Fibroblast of lung (primary cell): Measurements from ENCODE around the gene ETDB.
"Not testable (repeated sequence)": the region's sequence is repeated elsewhere in the genome, so short reads cannot be mapped to it uniquely, and the experiment has no call there.

Source experiments
- EZH2 ChIP-seq: IDR thresholded peaks from 2 replicates; pipeline ENCODE4 v1.5.1; 2012; ENCODE audit warnings: low read length, control low read depth, mild to moderate bottlenecking; ENCODE audit errors: missing control alignments
- TF ChIP-seq, protein P1 (sequence below), 2 donors: IDR thresholded peaks in 1 of 2; conservative IDR thresholded peaks in 1 of 2; 1 replicate in 1 of 2; 2 replicates in 1 of 2; pipeline ENCODE4 v1.5.1; 2011 to 2012; ENCODE audit warnings: low read length in 2 of 2, control low read depth in 1 of 2, inconsistent platforms in 1 of 2, low read depth in 1 of 2, mild to moderate bottlenecking in 1 of 2

DNA sequence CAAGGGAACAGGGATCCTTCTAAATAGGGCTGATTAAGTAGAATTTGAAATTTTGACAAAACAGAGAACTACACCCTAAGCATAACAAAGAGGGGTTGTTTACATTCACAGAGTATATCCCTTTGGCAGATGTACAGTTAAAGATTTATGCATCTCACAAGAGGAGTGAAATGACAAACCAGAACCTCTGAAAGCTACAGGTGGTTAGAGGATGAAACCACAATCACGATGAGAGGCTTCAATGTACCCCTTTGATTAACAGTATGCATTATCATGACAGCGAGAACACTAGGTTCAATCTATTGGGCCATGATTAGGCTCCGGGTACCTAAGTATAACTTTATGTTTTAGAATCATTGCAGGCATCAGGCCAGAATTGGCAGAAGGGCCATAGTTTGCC is 34.4 kb upstream of the ETDB start:
- TF ChIP-seq EZH2: not testable (repeated sequence)
- TF ChIP-seq, protein P1, sequence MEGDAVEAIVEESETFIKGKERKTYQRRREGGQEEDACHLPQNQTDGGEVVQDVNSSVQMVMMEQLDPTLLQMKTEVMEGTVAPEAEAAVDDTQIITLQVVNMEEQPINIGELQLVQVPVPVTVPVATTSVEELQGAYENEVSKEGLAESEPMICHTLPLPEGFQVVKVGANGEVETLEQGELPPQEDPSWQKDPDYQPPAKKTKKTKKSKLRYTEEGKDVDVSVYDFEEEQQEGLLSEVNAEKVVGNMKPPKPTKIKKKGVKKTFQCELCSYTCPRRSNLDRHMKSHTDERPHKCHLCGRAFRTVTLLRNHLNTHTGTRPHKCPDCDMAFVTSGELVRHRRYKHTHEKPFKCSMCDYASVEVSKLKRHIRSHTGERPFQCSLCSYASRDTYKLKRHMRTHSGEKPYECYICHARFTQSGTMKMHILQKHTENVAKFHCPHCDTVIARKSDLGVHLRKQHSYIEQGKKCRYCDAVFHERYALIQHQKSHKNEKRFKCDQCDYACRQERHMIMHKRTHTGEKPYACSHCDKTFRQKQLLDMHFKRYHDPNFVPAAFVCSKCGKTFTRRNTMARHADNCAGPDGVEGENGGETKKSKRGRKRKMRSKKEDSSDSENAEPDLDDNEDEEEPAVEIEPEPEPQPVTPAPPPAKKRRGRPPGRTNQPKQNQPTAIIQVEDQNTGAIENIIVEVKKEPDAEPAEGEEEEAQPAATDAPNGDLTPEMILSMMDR (conservative IDR thresholded peaks at IDR 0.05 in 1 of 2, IDR thresholded peaks at IDR 0.05 in 1 of 2; ENCODE audit: low read depth in 1 of 2, low read length in 2 of 2): not testable (repeated sequence)
